Calu3 (cell line): ENCODE results near the gene MIPEP. TPM values are rescaled to one million over a fixed set of nuclear protein-coding genes. Genes with fewer than 3 reads are reported as not detected.

Source experiments
- BruUV-seq: library from RNA; stranded (reverse); fragments of 400-500 nt; replicated peaks from 2 replicates; lab custom pipeline; 2021; lab: Mats Ljungman, UMichigan
- CTCF ChIA-PET: fragments of 300-600 bp; sonication (Branson Sonifier 250); formaldehyde crosslinking; loops from one replicate; lab custom pipeline; 2022; ENCODE audit warnings: antibody characterized with exemption; lab: Charles Lee
- DNase-seq: peaks from one replicate; pipeline ENCODE4 v3.0.0; 2022
- H3K27ac Mint-ChIP-seq: one replicate; pipeline ENCODE4 v1.8.0; 2022; ENCODE audit warnings: mixed read lengths; ENCODE audit not compliant: unreplicated experiment
- H3K27me3 Mint-ChIP-seq: one replicate; pipeline ENCODE4 v1.8.0; 2022; ENCODE audit warnings: mixed read lengths; ENCODE audit not compliant: unreplicated experiment
- H3K36me3 Mint-ChIP-seq: one replicate; pipeline ENCODE4 v1.8.0; 2022; ENCODE audit warnings: mild to moderate bottlenecking, moderate library complexity, mixed read lengths; ENCODE audit not compliant: insufficient read depth, unreplicated experiment
- H3K4me1 Mint-ChIP-seq: one replicate; pipeline ENCODE4 v1.8.0; 2022; ENCODE audit warnings: mild to moderate bottlenecking, low read depth, mixed read lengths; ENCODE audit not compliant: unreplicated experiment
- H3K4me3 Mint-ChIP-seq: one replicate; pipeline ENCODE4 v1.8.0; 2022; ENCODE audit warnings: mild to moderate bottlenecking, low read depth, moderate library complexity, mixed read lengths; ENCODE audit not compliant: unreplicated experiment
- H3K9me3 Mint-ChIP-seq: one replicate; pipeline ENCODE4 v1.8.0; 2022; ENCODE audit warnings: low read depth, mixed read lengths; ENCODE audit not compliant: unreplicated experiment
- intact Hi-C: fragments of 100-400 bp; cut with micrococcal nuclease; formaldehyde crosslinking; loops from one replicate; pipeline ENCODE4 v1.10.0; 2022; ENCODE audit not compliant: unreplicated experiment
- total RNA-seq: library from RNA; stranded (reverse); gene quantifications from 2 replicates; pipeline ENCODE4 v1.2.3, GENCODE V29; 2022
- TF ChIP-seq, protein P1 (sequence below): fragments of 200-600 bp; IDR thresholded peaks from one replicate; pipeline ENCODE4 v1.8.0; 2022; ENCODE audit warnings: antibody characterized with exemption; ENCODE audit not compliant: unreplicated experiment

The MIPEP gene
- total RNA-seq, 1 experiment from 2014 or later: 25.2 TPM

DNA sequence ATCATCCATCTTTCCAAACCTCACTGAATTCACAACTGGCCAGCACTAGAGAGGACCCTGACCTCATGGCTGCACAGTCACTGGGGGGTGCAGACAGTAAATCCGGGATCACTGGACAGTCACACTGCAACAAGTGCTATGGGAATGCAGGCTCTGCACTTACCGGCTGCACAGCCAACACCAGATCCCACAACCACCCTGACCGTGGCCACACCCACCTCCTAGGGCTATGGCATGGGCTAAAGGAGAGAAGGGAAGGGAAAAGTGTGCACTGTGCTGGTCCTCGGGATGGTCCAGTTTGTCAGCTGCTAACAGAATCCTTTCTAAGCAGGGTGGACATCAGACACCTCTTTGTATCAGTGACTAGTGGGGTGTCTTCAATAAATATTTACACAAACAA lies 118.2 kb downstream of the MIPEP start:
- Mint-ChIP-seq H3K27ac (no peak overlapping the region), H3K9me3 (no peaks in the 10 kb centered on the region), H3K4me3 (no peak overlapping the region), H3K27me3 (no peaks in the 10 kb centered on the region), H3K36me3 (peaks cover 5% of the 10 kb centered on the region), H3K4me1 (peaks cover 7% of the 10 kb centered on the region)
- intact Hi-C loops: no loop called here
- DNase-seq: no peak
- TF ChIP-seq, protein P1, sequence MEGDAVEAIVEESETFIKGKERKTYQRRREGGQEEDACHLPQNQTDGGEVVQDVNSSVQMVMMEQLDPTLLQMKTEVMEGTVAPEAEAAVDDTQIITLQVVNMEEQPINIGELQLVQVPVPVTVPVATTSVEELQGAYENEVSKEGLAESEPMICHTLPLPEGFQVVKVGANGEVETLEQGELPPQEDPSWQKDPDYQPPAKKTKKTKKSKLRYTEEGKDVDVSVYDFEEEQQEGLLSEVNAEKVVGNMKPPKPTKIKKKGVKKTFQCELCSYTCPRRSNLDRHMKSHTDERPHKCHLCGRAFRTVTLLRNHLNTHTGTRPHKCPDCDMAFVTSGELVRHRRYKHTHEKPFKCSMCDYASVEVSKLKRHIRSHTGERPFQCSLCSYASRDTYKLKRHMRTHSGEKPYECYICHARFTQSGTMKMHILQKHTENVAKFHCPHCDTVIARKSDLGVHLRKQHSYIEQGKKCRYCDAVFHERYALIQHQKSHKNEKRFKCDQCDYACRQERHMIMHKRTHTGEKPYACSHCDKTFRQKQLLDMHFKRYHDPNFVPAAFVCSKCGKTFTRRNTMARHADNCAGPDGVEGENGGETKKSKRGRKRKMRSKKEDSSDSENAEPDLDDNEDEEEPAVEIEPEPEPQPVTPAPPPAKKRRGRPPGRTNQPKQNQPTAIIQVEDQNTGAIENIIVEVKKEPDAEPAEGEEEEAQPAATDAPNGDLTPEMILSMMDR: no peak
- CTCF ChIA-PET: no interaction called here
- no TSS peak for BruUV-seq

DNA sequence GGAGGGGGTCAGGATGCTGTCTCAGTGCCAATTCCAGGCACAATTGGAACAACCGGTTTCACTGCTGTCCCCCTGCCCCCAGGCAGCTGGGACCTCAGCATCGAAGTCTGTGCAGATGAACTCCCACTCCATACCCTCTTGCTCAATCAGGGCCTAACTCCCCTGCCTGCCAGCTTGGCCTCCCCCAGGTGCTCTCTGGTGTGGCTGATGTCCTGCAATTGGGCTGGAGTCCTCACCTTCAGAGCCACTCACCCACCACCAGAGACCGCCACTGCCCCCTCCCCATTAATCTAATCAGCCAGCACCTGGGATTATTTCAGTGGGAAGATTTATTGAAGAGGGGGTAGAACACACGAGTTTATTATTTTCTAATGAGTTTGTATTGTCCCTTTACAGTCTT lies 118.8 kb downstream of the MIPEP start:
- peaks cover 7% of the 10 kb centered on the region for H3K4me1 Mint-ChIP-seq
- H3K36me3 Mint-ChIP-seq: peaks cover 5% of the 10 kb centered on the region
- CTCF ChIA-PET: no interaction called here
- no TSS peak for BruUV-seq
- TF ChIP-seq, protein P1: no peak
- no peak for DNase-seq
- no peak overlapping the region for H3K4me3 Mint-ChIP-seq
- no peak overlapping the region for H3K27ac Mint-ChIP-seq
- no peaks in the 10 kb centered on the region for H3K9me3 Mint-ChIP-seq
- H3K27me3 Mint-ChIP-seq: no peaks in the 10 kb centered on the region
- intact Hi-C loops: no loop called here

DNA sequence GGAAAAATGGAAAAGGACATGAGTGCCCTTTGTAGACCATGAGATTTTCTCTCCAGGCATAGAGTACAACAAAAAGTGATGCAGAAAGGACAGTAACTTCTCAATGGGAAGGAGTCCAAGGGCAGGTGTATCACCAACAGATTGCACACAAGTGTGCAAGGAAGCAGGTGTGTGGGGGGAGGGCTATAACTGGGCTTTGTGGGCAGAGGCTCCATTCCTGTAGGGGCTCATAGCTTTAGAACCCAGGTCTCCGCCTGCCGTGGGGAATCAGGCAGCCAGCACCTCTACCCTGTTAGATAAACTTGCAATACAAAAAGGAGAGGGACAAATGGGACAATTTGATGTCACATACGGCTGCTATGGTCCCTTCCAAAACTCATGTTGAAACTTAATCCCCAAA lies 119.8 kb downstream of the MIPEP start:
- Mint-ChIP-seq H3K9me3 (no peaks in the 10 kb centered on the region), H3K4me3 (no peak overlapping the region), H3K4me1 (peaks cover 7% of the 10 kb centered on the region), H3K36me3 (peaks cover 5% of the 10 kb centered on the region), H3K27me3 (no peaks in the 10 kb centered on the region), H3K27ac (no peak overlapping the region)
- TF ChIP-seq, protein P1: no peak
- CTCF ChIA-PET: no interaction called here
- no TSS peak for BruUV-seq
- intact Hi-C loops: no loop called here
- no peak for DNase-seq

DNA sequence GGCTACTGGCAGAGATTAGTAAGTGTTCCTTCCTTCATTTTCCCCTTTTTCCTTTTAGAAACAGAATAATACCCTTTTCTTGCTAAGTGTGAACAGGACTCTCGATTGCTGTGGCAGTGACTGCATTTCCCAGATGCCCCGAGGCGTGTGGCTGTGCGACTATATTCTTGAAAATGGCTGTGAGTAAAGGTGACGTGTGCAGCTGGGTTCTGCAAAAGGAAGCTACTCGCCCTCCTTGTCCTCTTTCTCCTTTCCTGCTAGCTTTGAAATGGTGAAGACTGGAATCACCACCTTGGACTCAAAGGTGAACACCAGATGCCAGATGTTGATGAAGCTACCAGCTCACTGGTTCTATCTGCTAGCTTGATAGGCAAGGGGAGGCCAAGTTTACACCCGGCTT lies 121.4 kb downstream of the MIPEP start:
- intact Hi-C loops: no loop called here
- peaks cover 5% of the 10 kb centered on the region for H3K36me3 Mint-ChIP-seq
- DNase-seq: no peak
- peaks cover 7% of the 10 kb centered on the region for H3K4me1 Mint-ChIP-seq
- TF ChIP-seq, protein P1: no peak
- H3K9me3 Mint-ChIP-seq: no peaks in the 10 kb centered on the region
- H3K4me3 Mint-ChIP-seq: no peak overlapping the region
- BruUV-seq: no TSS peak
- CTCF ChIA-PET: no interaction called here
- no peaks in the 10 kb centered on the region for H3K27me3 Mint-ChIP-seq
- no peak overlapping the region for H3K27ac Mint-ChIP-seq
